GM19397 (cell line): ENCODE data around the gene LHPP.

ENCODE experiments used
- ATAC-seq: cut with Tn5 transposase; IDR thresholded peaks from one replicate; pipeline ENCODE4 v1.9.1; 2021; ENCODE audit warnings: mild to moderate bottlenecking, moderate library complexity; ENCODE audit not compliant: unreplicated experiment

LHPP gene

GRCh38 chr10:124520558-124521428 lies 59.2 kb downstream of the LHPP start:
- ATAC-seq = no peak

- no peak for ATAC-seq
Measured at GRCh38 chr10:124521429-124521871, 59.8 kb downstream of the LHPP start.

GRCh38 chr10:124522131-124522932 lies 60.7 kb downstream of the LHPP start:
- ATAC-seq = no peak

GRCh38 chr10:124522933-124523871 lies 61.6 kb downstream of the LHPP start:
- no peak for ATAC-seq

GRCh38 chr10:124523901-124524300 lies 62.3 kb downstream of the LHPP start:
- no peak for ATAC-seq

GRCh38 chr10:124524991-124525653 lies 63.5 kb downstream of the LHPP start:
- ATAC-seq = no peak

- ATAC-seq = no peak
Measured at GRCh38 chr10:124525751-124526600, 64.4 kb downstream of the LHPP start.

GRCh38 chr10:124526621-124527267 lies 65.1 kb downstream of the LHPP start:
- no peak for ATAC-seq

GRCh38 chr10:124527874-124528395 lies 66.3 kb downstream of the LHPP start:
- no peak for ATAC-seq

GRCh38 chr10:124529661-124530214 lies 68.1 kb downstream of the LHPP start:
- ATAC-seq = no peak

- peak; percentile 72 for ATAC-seq
Measured at GRCh38 chr10:124530215-124530665, 68.6 kb downstream of the LHPP start.

GRCh38 chr10:124530816-124531215 lies 69.2 kb downstream of the LHPP start:
- ATAC-seq = no peak

GRCh38 chr10:124532106-124532641 lies 70.6 kb downstream of the LHPP start:
- no peak for ATAC-seq

- no peak for ATAC-seq
Measured at GRCh38 chr10:124532788-124533187, 71.2 kb downstream of the LHPP start.

- no peak for ATAC-seq
Measured at GRCh38 chr10:124533266-124533665, 71.6 kb downstream of the LHPP start.

- no peak for ATAC-seq
Measured at GRCh38 chr10:124534231-124534798, 72.7 kb downstream of the LHPP start.

GRCh38 chr10:124534826-124535601 lies 73.4 kb downstream of the LHPP start:
- ATAC-seq = no peak
